ENCODE results near the gene WDR53. TPM values are rescaled to one million over a fixed set of nuclear protein-coding genes. Genes with fewer than 3 reads are reported as not detected.

WDR53 gene
- total and polyA plus RNA-seq, 2 experiments from 2014 or later, result 8.9 to 9.3 TPM

- Histone ChIP-seq H3K36me3 (ENCODE audit: low read depth) (no peaks in the 10 kb centered on the region), H3K9me3 (ENCODE audit: low read depth) (no peaks in the 10 kb centered on the region), H4K20me1 (ENCODE audit: insufficient read depth) (0 out of 2 replicates have a peak, but pooled peaks cover 3% of the 10 kb centered on the region), H3K4me1 (ENCODE audit: insufficient read depth) (peaks cover 13% of the 10 kb centered on the region), H3K27ac (peak overlapping the region; percentile 36), H3K27me3 (replicated peaks; ENCODE audit: insufficient read depth) (no peaks in the 10 kb centered on the region), H3K79me2 (ENCODE audit: insufficient read depth) (peaks cover 77% of the 10 kb centered on the region), H3F3A (ENCODE audit: insufficient read depth) (peaks cover 16% of the 10 kb centered on the region; the same call in 1 of the 2 replicates), H3K9ac (peak overlapping the region; percentile 90), H3K9me2 (ENCODE audit: insufficient read depth) (no peaks in the 10 kb centered on the region), H2AFZ (peak overlapping the region; percentile 88), H3K4me2 (ENCODE audit: unreplicated experiment) (peak overlapping the region; percentile 71), H3K4me3 (peak overlapping the region; percentile 98)
- 1 to 5% methylated on average over 25 to 41 of the region's 44 CpGs for WGBS, 2 experiments (ENCODE audit: low coverage in 1 of 2, low lambda C conversion rate in 2 of 2, missing lambda C conversion rate in 2 of 2)
- no peak for TF ChIP-seq EZH2phosphoT487 (IDR thresholded peaks at IDR 0.05; ENCODE audit: insufficient read depth, low read depth)
- TF ChIP-seq EZH2 (IDR thresholded peaks at IDR 0.05; ENCODE audit: insufficient read depth, poor library complexity, severe bottlenecking), result no peak
- peak; percentile 72 for DNase-seq
- in situ Hi-C loops (cut with MboI), result no loop called here
Measured at GRCh38 chr3:196569003-196569516, 706 bp upstream of the WDR53 start.

- peaks cover 4% of the 10 kb centered on the region; the same call in 1 of the 2 replicates for H3K4me1 ChIP-seq (ENCODE audit: insufficient read depth)
- 92 to 95% methylated on average over 9 of the region's 9 CpGs for WGBS, 2 experiments (ENCODE audit: low coverage in 1 of 2, low lambda C conversion rate in 2 of 2, missing lambda C conversion rate in 2 of 2)
- no peaks in the 10 kb centered on the region for H4K20me1 ChIP-seq (ENCODE audit: insufficient read depth)
- H3K36me3 ChIP-seq (ENCODE audit: low read depth), result no peaks in the 10 kb centered on the region
- no peak overlapping the region for H3K4me2 ChIP-seq (ENCODE audit: unreplicated experiment)
- no peaks in the 10 kb centered on the region for H3K9me2 ChIP-seq (ENCODE audit: insufficient read depth)
- no peak overlapping the region for H2AFZ ChIP-seq
- peaks cover 44% of the 10 kb centered on the region for H3K79me2 ChIP-seq (ENCODE audit: insufficient read depth)
- no peak for TF ChIP-seq EZH2 (IDR thresholded peaks at IDR 0.05; ENCODE audit: insufficient read depth, poor library complexity, severe bottlenecking)
- TF ChIP-seq EZH2phosphoT487 (IDR thresholded peaks at IDR 0.05; ENCODE audit: insufficient read depth, low read depth), result no peak
- no peak overlapping the region for H3K4me3 ChIP-seq
- DNase-seq, result peak; percentile 27
- no peak overlapping the region for H3K9ac ChIP-seq
- no peaks in the 10 kb centered on the region for H3K9me3 ChIP-seq (ENCODE audit: low read depth)
- H3K27me3 ChIP-seq (replicated peaks; ENCODE audit: insufficient read depth), result no peaks in the 10 kb centered on the region
- no peak overlapping the region for H3K27ac ChIP-seq
- in situ Hi-C loops (cut with MboI), result no loop called here
- peaks cover 10% of the 10 kb centered on the region; the same call in 1 of the 2 replicates for H3F3A ChIP-seq (ENCODE audit: insufficient read depth)
Measured at GRCh38 chr3:196563721-196564225, 4.6 kb downstream of the WDR53 start.

GRCh38 chr3:196559826-196560225, 8.5 kb downstream of the WDR53 start:
- peaks cover 5% of the 10 kb centered on the region; the same call in 1 of the 2 replicates for H3F3A ChIP-seq (ENCODE audit: insufficient read depth)
- in situ Hi-C loops (cut with MboI), result no loop called here
- no peak for TF ChIP-seq EZH2phosphoT487 (IDR thresholded peaks at IDR 0.05; ENCODE audit: insufficient read depth, low read depth)
- no peak for TF ChIP-seq EZH2 (IDR thresholded peaks at IDR 0.05; ENCODE audit: insufficient read depth, poor library complexity, severe bottlenecking)
- no peaks in the 10 kb centered on the region for H3K27me3 ChIP-seq (replicated peaks; ENCODE audit: insufficient read depth)
- no peaks in the 10 kb centered on the region for H4K20me1 ChIP-seq (ENCODE audit: insufficient read depth)
- H3K4me1 ChIP-seq (ENCODE audit: insufficient read depth), result no peaks in the 10 kb centered on the region; the same call in 1 of the 2 replicates
- H3K4me3 ChIP-seq, result no peak overlapping the region
- H3K36me3 ChIP-seq (ENCODE audit: low read depth), result no peaks in the 10 kb centered on the region
- no peak overlapping the region for H3K9ac ChIP-seq
- H2AFZ ChIP-seq, result no peak overlapping the region
- no peaks in the 10 kb centered on the region for H3K9me3 ChIP-seq (ENCODE audit: low read depth)
- 45 to 59% methylated on average over 3 of the region's 3 CpGs for WGBS, 2 experiments (ENCODE audit: low coverage in 1 of 2, low lambda C conversion rate in 2 of 2, missing lambda C conversion rate in 2 of 2)
- no peaks in the 10 kb centered on the region for H3K9me2 ChIP-seq (ENCODE audit: insufficient read depth)
- peak; percentile 8 for DNase-seq
- no peak overlapping the region for H3K27ac ChIP-seq
- H3K79me2 ChIP-seq (ENCODE audit: insufficient read depth), result peaks cover 18% of the 10 kb centered on the region
- H3K4me2 ChIP-seq (ENCODE audit: unreplicated experiment), result no peak overlapping the region

GRCh38 chr3:196558476-196558875, 9.9 kb downstream of the WDR53 start:
- no peak for DNase-seq
- no peak overlapping the region for H3K4me2 ChIP-seq (ENCODE audit: unreplicated experiment)
- H3K9me2 ChIP-seq (ENCODE audit: insufficient read depth), result no peaks in the 10 kb centered on the region
- H3K79me2 ChIP-seq (ENCODE audit: insufficient read depth), result peaks cover 13% of the 10 kb centered on the region
- no peaks in the 10 kb centered on the region for H3K9me3 ChIP-seq (ENCODE audit: low read depth)
- H3K27me3 ChIP-seq (replicated peaks; ENCODE audit: insufficient read depth), result no peaks in the 10 kb centered on the region
- no peaks in the 10 kb centered on the region; the same call in 1 of the 2 replicates for H3K36me3 ChIP-seq (ENCODE audit: low read depth)
- no peak overlapping the region for H3K4me3 ChIP-seq
- no peaks in the 10 kb centered on the region for H3K4me1 ChIP-seq (ENCODE audit: insufficient read depth)
- no peak overlapping the region for H2AFZ ChIP-seq
- no peak overlapping the region for H3K9ac ChIP-seq
- no peaks in the 10 kb centered on the region for H3F3A ChIP-seq (ENCODE audit: insufficient read depth)
- no peaks in the 10 kb centered on the region for H4K20me1 ChIP-seq (ENCODE audit: insufficient read depth)
- TF ChIP-seq EZH2 (IDR thresholded peaks at IDR 0.05; ENCODE audit: insufficient read depth, poor library complexity, severe bottlenecking) (no peak), EZH2phosphoT487 (IDR thresholded peaks at IDR 0.05; ENCODE audit: insufficient read depth, low read depth) (no peak)
- no peak overlapping the region for H3K27ac ChIP-seq
- in situ Hi-C loops (cut with MboI), result no loop called here
